IPS-11a (cell line): ENCODE results near the gene RNF157.

Experiments
- H3K4me3 ChIP-seq: one replicate; pipeline ENCODE4 v1.5.1; 2013; ENCODE audit warnings: low read depth, low read length, control low read depth

The RNF157 gene

DNA sequence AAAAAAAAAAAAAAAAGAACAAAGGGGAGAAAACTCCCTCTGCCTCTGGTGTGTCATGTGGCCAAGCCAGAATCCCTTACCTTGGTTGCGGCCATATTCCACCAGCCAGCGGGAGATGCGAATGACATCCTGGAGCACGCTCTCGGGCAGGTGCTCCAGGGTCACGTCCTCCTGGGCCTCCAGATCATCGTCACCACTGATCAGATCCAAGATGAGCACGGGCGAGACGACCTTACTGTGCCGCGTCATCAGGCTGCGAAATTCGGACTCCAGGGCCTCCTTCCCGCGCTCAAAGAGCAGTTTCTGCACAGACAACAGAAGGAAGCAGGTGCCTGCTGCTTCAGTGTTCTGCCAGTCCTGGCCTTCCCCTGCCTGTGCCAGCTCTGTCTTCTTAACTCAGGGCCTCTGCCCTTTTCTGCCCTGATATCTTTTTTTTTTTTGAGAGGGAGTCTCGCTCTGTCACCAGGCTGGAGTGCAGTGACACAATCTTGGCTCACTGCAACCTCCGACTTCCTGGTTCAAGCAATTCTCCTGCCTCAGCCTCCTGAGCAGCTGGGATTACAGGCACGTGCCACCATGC lies 142.5 kb downstream of the RNF157 start:
- H3K4me3 ChIP-seq = no peak overlapping the region

DNA sequence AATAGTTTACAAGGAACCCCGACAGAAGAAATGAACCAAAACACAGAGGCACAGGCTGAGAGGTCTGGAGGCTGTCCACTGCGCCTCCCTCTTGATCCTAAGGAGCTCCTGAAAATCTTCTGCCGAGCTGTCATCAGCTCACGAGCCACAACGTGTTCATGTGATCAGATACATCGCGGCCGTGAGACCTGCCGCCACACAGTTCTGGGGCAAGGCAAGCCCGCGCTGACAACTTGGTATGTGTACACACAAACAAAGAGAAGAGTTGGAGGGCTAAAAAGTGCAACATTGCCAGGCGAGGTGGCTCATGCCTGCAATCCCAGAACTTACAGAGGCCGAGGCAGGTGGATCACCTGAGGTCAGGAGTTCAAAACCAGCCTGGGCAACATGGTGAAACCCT lies 144.3 kb downstream of the RNF157 start:
- no peak overlapping the region for H3K4me3 ChIP-seq

DNA sequence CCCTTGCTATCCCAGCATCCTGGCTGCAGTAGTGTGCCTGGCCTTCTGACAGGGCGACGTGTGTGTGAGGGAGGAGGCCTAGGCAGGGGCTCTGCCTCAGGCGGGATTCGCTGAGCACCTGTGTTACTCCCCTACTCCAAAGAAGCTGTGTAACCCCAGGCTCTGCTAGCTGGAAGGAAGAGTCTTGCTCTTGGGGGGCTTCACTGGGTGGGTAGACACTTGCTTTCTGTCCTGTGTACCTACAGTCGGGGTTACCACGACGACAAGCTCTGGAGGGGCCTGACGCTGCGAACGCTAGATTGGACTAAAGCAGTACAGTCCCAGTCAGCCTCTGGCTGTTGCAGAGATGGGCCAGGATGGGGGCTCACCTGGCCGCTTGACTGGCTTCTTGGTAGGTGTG lies 146.2 kb downstream of the RNF157 start:
- no peak overlapping the region for H3K4me3 ChIP-seq

DNA sequence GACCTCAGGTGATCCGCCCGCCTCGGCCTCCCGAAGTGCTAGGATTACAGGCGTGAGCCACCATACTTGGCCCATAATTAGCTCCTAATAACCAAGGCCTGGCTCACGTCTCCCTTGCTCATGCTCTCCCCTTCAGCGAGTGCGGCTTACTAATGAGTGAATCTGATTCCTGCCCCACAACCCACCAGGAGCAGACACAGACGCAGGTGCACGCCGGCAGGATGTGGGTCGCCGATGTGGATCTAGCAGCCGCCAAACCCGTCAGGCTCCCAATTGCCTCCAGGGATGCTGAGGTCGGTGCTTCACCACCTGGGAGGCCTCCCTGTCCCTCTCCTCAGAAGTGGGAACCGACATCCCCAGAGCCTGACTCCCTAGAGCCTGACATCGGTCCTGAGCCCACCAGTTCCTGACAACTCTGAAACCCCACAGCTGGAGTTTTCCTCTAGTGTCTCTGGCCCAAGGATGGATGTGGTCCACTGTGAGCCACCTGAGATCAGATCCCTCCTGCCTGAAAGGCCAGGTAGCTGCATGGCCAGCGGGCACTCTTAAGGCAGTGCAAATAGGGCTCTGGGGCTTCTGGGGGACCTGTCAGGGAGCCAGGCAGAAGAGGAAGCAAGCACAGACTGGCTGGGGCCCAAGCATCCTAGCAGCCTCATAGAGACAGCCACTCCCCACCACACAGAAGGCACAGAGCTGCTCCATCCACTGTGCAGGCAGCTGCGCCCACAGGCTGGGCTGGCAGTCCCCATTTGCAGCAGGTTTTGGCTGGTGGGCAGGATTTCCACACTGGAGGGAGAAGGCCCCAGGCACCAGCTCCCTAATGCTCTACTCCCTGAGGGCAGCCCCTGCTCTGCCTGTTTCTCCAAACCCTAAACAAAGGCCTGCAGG lies 147.5 kb downstream of the RNF157 start:
- no peak overlapping the region for H3K4me3 ChIP-seq
